Peyer's patch (tissue), 4 donors: ENCODE data around the gene ZZZ3. TPM values are rescaled to one million over a fixed set of nuclear protein-coding genes. Genes with fewer than 3 reads are reported as not detected.

ENCODE experiments used
- DNase-seq, 3 donors: peaks; one replicate each; pipeline ENCODE4 v3.0.0-alpha.2; 2017 to 2019
- H3K27ac ChIP-seq, 4 donors: fragments of 200-600 bp; sonication (generic); one replicate each; pipeline ENCODE4 v1.5.1; 2016 to 2019
- H3K27me3 ChIP-seq, 2 donors: fragments of 200-600 bp; sonication (generic); one replicate each; pipeline ENCODE4 v1.5.1; 2019
- H3K36me3 ChIP-seq, 3 donors: fragments of 200-600 bp; sonication (generic); one replicate each; pipeline ENCODE4 v1.5.1; 2016 to 2019
- H3K4me1 ChIP-seq, 4 donors: fragments of 200-600 bp; sonication (generic); one replicate each; pipeline ENCODE4 v1.5.1; 2016 to 2019
- H3K4me3 ChIP-seq, 4 donors: fragments of 200-600 bp; sonication (generic); 1 replicate in 3 of 4; 2 replicates in 1 of 4; pipeline ENCODE4 v1.5.1; 2016 to 2019; ENCODE audit warnings: mild to moderate bottlenecking in 1 of 4
- H3K9me3 ChIP-seq, 4 donors: fragments of 200-600 bp; sonication (generic); one replicate each; pipeline ENCODE4 v1.5.1; 2016 to 2019; ENCODE audit warnings: mild to moderate bottlenecking in 1 of 4
- POLR2A ChIP-seq, 2 donors: fragments of 450-650 bp; IDR thresholded peaks; one replicate each; pipeline ENCODE4 v1.5.1; 2017; ENCODE audit warnings: antibody characterized with exemption in 2 of 2, mild to moderate bottlenecking in 2 of 2, moderate library complexity in 2 of 2
- small RNA-seq, 2 donors: library from RNA; depleted of rRNA; stranded (forward); fragments of <200 nt; gene quantifications; one replicate each; pipeline ENCODE3, GENCODE V24; 2016
- total RNA-seq, 4 donors: library from RNA; depleted of rRNA; stranded (reverse); fragments of >200 nt; gene quantifications; one replicate each; pipeline ENCODE4 v1.1.0, GENCODE V29; 2016
- TF ChIP-seq, protein P1 (sequence below), 6 experiments: fragments of 450-650 bp in 4 of 6; fragments of 200-600 bp in 2 of 6; sonication (generic) in 1 of 6; IDR thresholded peaks; one replicate each; pipeline ENCODE4 v1.5.1; 2017 to 2019; ENCODE audit warnings: antibody characterized with exemption in 6 of 6, mild to moderate bottlenecking in 3 of 6, moderate library complexity in 1 of 6

ZZZ3 gene
- total RNA-seq, 4 donors from 2014 or later: 44.6 to 67.8 (median 55.6) TPM

DNA sequence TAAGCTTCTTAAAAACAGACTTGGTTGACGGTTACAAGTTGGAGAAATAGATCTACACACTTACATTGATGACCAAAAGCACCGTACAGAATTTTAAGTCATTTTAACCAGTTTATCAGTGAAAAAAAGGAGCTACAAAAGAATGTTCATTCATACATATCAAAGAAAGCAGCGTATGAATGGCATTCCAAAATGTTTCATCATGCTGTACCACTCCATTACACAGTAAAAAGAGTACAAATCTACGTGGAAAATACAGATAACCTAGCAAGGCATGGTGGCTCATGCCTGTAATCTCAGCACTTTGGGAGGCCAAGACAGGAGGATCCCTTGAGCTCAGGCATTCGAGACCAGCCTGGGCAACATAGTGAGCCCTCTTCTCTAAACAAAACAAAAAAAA, 40.3 kb downstream of the ZZZ3 start:
- Histone ChIP-seq H3K4me3 (no peak overlapping the region), H3K9me3 (no peaks in the 10 kb centered on the region), H3K36me3 (peaks cover 0 to 12% (median 0%) of the 10 kb centered on the region in 3 donors), H3K27me3 (no peaks in the 10 kb centered on the region), H3K4me1 (no peaks in the 10 kb centered on the region), H3K27ac (no peak overlapping the region)
- TF ChIP-seq, protein P1, sequence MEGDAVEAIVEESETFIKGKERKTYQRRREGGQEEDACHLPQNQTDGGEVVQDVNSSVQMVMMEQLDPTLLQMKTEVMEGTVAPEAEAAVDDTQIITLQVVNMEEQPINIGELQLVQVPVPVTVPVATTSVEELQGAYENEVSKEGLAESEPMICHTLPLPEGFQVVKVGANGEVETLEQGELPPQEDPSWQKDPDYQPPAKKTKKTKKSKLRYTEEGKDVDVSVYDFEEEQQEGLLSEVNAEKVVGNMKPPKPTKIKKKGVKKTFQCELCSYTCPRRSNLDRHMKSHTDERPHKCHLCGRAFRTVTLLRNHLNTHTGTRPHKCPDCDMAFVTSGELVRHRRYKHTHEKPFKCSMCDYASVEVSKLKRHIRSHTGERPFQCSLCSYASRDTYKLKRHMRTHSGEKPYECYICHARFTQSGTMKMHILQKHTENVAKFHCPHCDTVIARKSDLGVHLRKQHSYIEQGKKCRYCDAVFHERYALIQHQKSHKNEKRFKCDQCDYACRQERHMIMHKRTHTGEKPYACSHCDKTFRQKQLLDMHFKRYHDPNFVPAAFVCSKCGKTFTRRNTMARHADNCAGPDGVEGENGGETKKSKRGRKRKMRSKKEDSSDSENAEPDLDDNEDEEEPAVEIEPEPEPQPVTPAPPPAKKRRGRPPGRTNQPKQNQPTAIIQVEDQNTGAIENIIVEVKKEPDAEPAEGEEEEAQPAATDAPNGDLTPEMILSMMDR (IDR thresholded peaks at IDR 0.05): no peak
- no peak for TF ChIP-seq POLR2A (IDR thresholded peaks at IDR 0.05)
- no peak for DNase-seq

DNA sequence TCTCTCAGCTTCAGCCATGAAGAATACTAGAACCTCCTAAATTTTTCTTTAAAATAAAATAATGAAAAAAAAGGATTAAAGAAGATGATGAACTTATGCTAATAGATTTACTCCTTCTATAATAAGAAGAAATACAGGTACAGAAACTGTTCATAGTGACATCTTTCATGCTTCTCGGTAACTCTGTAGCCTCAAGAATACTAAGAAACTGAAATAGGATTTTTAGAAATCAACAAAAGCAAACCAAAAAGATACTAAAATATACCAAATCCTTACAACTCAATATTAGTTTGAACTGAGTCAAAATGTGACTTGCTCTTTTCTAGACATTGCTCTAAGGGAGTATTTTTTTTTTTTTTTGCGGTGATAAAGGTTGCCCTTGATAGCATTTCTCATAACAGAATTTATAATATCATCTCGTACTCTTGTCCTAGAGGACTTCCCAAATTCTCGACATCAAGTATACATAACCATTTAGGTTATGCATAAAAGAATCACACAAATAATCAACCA, 42.8 kb downstream of the ZZZ3 start:
- no peaks in the 10 kb centered on the region for H3K9me3 ChIP-seq
- H3K4me1 ChIP-seq: no peaks in the 10 kb centered on the region
- peaks cover 0 to under 1% (median 0%) of the 10 kb centered on the region in 3 donors for H3K36me3 ChIP-seq
- TF ChIP-seq, protein P1 (IDR thresholded peaks at IDR 0.05): no peak
- TF ChIP-seq POLR2A (IDR thresholded peaks at IDR 0.05): no peak
- no peak overlapping the region for H3K27ac ChIP-seq
- no peaks in the 10 kb centered on the region for H3K27me3 ChIP-seq
- no peak for DNase-seq
- no peak overlapping the region for H3K4me3 ChIP-seq

DNA sequence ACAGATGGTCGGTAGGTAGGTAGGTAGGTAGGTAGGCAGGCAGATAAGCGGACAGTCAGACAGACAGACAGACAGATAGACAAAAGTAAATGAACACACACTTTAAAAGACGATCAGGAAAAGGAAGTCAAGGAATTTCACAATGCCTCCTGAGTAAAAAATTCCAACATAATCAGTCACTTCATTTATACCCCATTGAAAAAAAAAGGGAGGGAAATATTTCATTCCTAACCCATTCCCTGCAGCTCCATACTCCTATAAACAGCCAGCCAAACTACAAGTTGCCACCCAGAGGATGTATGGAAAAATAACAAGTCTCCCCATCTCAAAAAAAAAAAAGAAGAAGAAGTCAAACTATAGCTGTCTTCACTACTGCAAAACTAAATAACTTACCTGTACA, 43.4 kb downstream of the ZZZ3 start:
- H3K4me1 ChIP-seq: no peaks in the 10 kb centered on the region
- DNase-seq: no peak
- H3K9me3 ChIP-seq: no peaks in the 10 kb centered on the region
- no peaks in the 10 kb centered on the region for H3K27me3 ChIP-seq
- no peaks in the 10 kb centered on the region for H3K36me3 ChIP-seq
- no peak overlapping the region for H3K27ac ChIP-seq
- no peak overlapping the region for H3K4me3 ChIP-seq
- TF ChIP-seq, protein P1 (IDR thresholded peaks at IDR 0.05): no peak
- TF ChIP-seq POLR2A (IDR thresholded peaks at IDR 0.05): no peak

DNA sequence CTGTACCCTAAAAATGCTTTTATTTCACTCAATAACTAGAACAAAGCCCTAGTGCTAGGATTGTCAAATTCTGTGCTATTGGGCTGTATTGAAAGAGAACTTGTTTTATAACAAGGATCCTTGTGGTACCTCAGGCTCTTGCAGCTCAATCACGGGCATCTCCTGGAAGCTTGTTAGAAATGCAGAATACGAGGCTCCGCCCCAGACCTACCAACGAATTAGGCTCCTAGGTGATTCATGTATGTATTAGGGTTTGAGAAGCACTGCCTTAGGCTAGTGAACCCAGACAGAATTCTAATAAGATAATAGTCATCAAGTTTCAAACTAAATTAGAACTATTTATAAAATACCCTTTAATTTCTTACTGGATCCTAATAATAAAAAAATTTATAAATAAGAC, 45.6 kb downstream of the ZZZ3 start:
- Histone ChIP-seq H3K27me3 (no peaks in the 10 kb centered on the region), H3K27ac (no peak overlapping the region), H3K4me3 (no peak overlapping the region), H3K4me1 (no peaks in the 10 kb centered on the region), H3K36me3 (peaks cover 0 to 20% (median 0%) of the 10 kb centered on the region in 3 donors), H3K9me3 (no peaks in the 10 kb centered on the region)
- DNase-seq: no peak
- TF ChIP-seq, protein P1 (IDR thresholded peaks at IDR 0.05): no peak
- TF ChIP-seq POLR2A (IDR thresholded peaks at IDR 0.05): no peak

Small RNA genes within 50 kb of the gene (small RNA-seq; reads per million reads assigned to genes)
- gene RN7SL370P: 0 reads per million in 2 donors

Other genes with a start within 250 kb of the ZZZ3 start
- gene USP33, start 77.2 kb upstream of the ZZZ3 start, total RNA-seq: 100 to 1,000 TPM in 1 of 4 donors, 10 to 100 TPM in 3; 78.9 to 109 (median 84.4) TPM
- 10 to 100 TPM in 3 of 4 donors, 1 to 10 TPM in 1; 7.4 to 21.9 (median 17.4) TPM for gene MIGA1, start 97.0 kb upstream of the ZZZ3 start, total RNA-seq
- gene NEXN, start 206.0 kb upstream of the ZZZ3 start, total RNA-seq: 10 to 100 TPM in 2 of 4 donors, 1 to 10 TPM in 2; 5.6 to 38.0 (median 10.5) TPM